COLO668 (cell line): Measurements from ENCODE around the gene DENND5B.
"Not testable (repeated sequence)": the region's sequence is repeated elsewhere in the genome, so short reads cannot be mapped to it uniquely, and the experiment has no call there.

Experiments used
- DNase-seq: peaks from one replicate; lab custom pipeline; 2025; ENCODE audit not compliant: unreplicated experiment; lab: John Stamatoyannopoulos, UW

The DENND5B gene

GRCh38 chr12:31594681-31595080 lies 3.7 kb upstream of the DENND5B start:
- no peak for DNase-seq

GRCh38 chr12:31591380-31591901 lies 505 bp upstream of the DENND5B start:
- no peak for DNase-seq

GRCh38 chr12:31589904-31590641 lies 863 bp downstream of the DENND5B start:
- peak; percentile 56 for DNase-seq

- no peak for DNase-seq
Observed at GRCh38 chr12:31589598-31589903, 1.4 kb downstream of the DENND5B start.

GRCh38 chr12:31588976-31589375 lies 2.0 kb downstream of the DENND5B start:
- no peak for DNase-seq

GRCh38 chr12:31586728-31587127 lies 4.2 kb downstream of the DENND5B start:
- no peak for DNase-seq

GRCh38 chr12:31585895-31586294 lies 5.0 kb downstream of the DENND5B start:
- DNase-seq = no peak

GRCh38 chr12:31585271-31585670 lies 5.7 kb downstream of the DENND5B start:
- no peak for DNase-seq

GRCh38 chr12:31584782-31585181 lies 6.2 kb downstream of the DENND5B start:
- no peak for DNase-seq

- DNase-seq = no peak
Observed at GRCh38 chr12:31583878-31584277, 7.1 kb downstream of the DENND5B start.

- DNase-seq = no peak
Observed at GRCh38 chr12:31582155-31582554, 8.8 kb downstream of the DENND5B start.

- no peak for DNase-seq
Observed at GRCh38 chr12:31578632-31579031, 12.3 kb downstream of the DENND5B start.

- DNase-seq = no peak
Observed at GRCh38 chr12:31574803-31575575, 15.9 kb downstream of the DENND5B start.

- DNase-seq = not testable (repeated sequence)
Observed at GRCh38 chr12:31574367-31574766, 16.6 kb downstream of the DENND5B start.

GRCh38 chr12:31572900-31573600 lies 17.9 kb downstream of the DENND5B start:
- no peak for DNase-seq

GRCh38 chr12:31570880-31571279 lies 20.1 kb downstream of the DENND5B start:
- no peak for DNase-seq

GRCh38 chr12:31569517-31569916 lies 21.4 kb downstream of the DENND5B start:
- DNase-seq = not testable (repeated sequence)

- DNase-seq = no peak
Observed at GRCh38 chr12:31568498-31568897, 22.4 kb downstream of the DENND5B start.

- DNase-seq = no peak
Observed at GRCh38 chr12:31567029-31567428, 23.9 kb downstream of the DENND5B start.

GRCh38 chr12:31566547-31566946 lies 24.4 kb downstream of the DENND5B start:
- no peak for DNase-seq

- no peak for DNase-seq
Observed at GRCh38 chr12:31562594-31563328, 28.2 kb downstream of the DENND5B start.
